Erythroblast (primary cell): ENCODE data around the gene HOXD8.

Source experiments
- GATA1 ChIP-seq: IDR thresholded peaks from 2 replicates; pipeline ENCODE4 v1.6.1; 2011; ENCODE audit warnings: low read depth, mild to moderate bottlenecking, control low read depth, low read length, moderate library complexity
- POLR2A ChIP-seq: IDR thresholded peaks from 2 replicates; pipeline ENCODE4 v1.6.1; 2011; ENCODE audit warnings: mild to moderate bottlenecking, low read length

GRCh38 chr2:176110415-176111308 lies 18.8 kb upstream of the HOXD8 start:
- TF ChIP-seq POLR2A, result no peak
- no peak for TF ChIP-seq GATA1
